ENCODE measurements around the gene PUS7L. TPM values are rescaled to one million over a fixed set of nuclear protein-coding genes. Genes with fewer than 3 reads are reported as not detected.

Gene PUS7L
- total RNA-seq, 2 donors from 2014 or later, result 7.6 to 8.9 TPM

DNA sequence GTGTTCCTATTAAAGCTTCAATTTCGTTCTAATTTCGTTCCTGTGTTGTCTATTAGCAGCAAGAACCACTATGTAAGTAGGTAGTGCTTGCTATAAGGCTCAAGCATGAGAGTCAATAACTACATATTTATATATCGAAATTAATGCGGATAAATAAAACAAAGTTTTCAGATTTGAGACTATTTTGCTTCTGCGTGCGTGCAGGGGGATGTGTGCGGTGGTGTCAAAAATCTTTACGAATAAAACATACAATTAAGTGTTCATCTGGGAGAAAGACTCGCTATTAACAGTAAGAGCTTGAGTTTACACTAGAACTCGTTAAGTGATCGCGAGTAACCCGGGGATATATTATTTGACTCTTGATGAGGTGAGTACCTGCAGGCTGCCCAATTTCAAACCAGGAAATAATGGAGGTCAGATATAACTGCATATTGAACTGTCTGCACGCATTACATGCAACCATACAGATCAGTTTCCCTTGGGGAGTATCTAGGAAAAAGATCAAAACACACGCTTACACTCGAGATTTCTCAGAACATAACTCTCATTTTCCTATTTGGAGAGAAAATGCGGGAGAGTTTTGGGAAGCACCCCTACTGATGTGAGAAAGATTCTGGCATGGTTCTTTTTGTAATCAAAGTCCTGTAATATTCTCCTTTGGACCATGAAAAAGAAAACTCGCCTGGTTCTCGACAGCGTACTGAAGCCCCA lies 46.7 kb upstream of the PUS7L start:
- Histone ChIP-seq H3K36me3 (peaks cover 13% of the 10 kb centered on the region), H3K4me1 (ENCODE audit: control insufficient read depth in 1 of 2, low read depth in 2 of 2) (peaks cover 18 to 30% of the 10 kb centered on the region in 2 donors), H3K27me3 (replicated peaks; ENCODE audit: insufficient read depth) (no peaks in the 10 kb centered on the region), H3K9me3 (no peaks in the 10 kb centered on the region), H3K27ac (peak overlapping the region; percentile 98), H3K4me3 (peak overlapping the region; percentile 98)
- TF ChIP-seq, protein P1, sequence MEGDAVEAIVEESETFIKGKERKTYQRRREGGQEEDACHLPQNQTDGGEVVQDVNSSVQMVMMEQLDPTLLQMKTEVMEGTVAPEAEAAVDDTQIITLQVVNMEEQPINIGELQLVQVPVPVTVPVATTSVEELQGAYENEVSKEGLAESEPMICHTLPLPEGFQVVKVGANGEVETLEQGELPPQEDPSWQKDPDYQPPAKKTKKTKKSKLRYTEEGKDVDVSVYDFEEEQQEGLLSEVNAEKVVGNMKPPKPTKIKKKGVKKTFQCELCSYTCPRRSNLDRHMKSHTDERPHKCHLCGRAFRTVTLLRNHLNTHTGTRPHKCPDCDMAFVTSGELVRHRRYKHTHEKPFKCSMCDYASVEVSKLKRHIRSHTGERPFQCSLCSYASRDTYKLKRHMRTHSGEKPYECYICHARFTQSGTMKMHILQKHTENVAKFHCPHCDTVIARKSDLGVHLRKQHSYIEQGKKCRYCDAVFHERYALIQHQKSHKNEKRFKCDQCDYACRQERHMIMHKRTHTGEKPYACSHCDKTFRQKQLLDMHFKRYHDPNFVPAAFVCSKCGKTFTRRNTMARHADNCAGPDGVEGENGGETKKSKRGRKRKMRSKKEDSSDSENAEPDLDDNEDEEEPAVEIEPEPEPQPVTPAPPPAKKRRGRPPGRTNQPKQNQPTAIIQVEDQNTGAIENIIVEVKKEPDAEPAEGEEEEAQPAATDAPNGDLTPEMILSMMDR (IDR thresholded peaks at IDR 0.05), result no peak
- DNase-seq (ENCODE audit: low spot score) (no peak), ATAC-seq (ENCODE audit: insufficient number of reproducible peaks, low FRiP score, low read depth) (no peak)

DNA sequence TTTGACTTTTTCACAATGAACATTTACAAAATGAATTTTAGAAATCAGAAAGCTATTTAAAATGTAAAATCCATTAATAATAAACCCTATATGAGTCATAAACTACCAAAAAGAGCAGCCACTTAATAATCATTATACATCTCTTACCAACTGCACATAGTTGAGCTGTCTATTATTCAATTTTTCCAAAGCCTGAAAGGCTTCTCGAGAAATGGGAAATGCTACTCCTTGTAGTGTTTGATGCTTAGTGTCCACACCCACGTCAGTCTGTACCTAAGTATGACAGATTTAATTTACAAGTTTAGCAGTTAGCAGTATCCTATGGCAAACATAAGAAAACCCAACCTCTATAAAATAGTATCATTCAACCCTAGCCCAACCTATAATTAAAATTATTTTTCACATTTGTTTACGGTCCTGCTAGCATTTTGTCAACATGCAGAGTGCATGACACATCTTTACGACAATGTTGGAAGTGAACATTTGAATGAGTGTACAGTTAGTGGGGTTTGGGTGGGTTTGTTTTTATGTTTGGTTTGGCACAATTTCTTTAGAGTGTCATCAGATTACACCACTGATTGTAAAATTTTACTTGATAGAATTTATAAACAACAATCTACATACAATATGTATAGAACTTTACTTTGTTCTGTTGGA lies 39.1 kb upstream of the PUS7L start:
- Histone ChIP-seq H3K27me3 (replicated peaks; ENCODE audit: insufficient read depth) (no peaks in the 10 kb centered on the region), H3K4me1 (ENCODE audit: control insufficient read depth in 1 of 2, low read depth in 2 of 2) (peaks cover 0 to 2% of the 10 kb centered on the region in 2 donors), H3K27ac (no peak overlapping the region), H3K9me3 (no peaks in the 10 kb centered on the region), H3K4me3 (no peak overlapping the region), H3K36me3 (peaks cover 28% of the 10 kb centered on the region)
- DNase-seq (ENCODE audit: low spot score), result no peak
- TF ChIP-seq, protein P1 (IDR thresholded peaks at IDR 0.05), result no peak
- no peak for ATAC-seq (ENCODE audit: insufficient number of reproducible peaks, low FRiP score, low read depth)

DNA sequence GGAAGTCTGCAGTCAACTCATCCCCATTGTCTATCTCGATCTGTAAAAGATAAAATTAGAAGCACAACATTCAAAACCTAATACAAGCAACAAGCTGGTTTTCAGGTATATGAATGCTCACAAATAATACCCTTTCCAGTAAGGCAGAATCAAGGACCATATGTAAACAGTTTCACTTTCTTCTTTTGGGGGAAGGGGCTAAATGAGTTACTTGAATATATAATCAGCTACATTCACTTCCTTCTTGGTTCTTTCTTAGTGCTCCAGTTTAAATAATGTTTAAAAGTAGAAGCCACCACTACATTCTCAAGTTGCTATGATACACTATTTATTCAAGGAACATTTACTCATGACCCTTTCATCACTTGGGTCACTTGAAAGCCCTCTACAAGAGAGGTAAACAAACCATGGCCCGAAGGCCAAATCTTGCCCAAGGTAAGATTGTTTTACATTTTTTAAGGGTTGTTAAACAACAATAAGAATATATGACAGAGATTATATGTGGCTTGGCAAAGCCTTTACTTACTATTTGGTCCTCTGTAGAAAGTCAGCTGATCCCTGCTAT lies 37.2 kb upstream of the PUS7L start:
- ATAC-seq (ENCODE audit: insufficient number of reproducible peaks, low FRiP score, low read depth), result no peak
- Histone ChIP-seq H3K27me3 (replicated peaks; ENCODE audit: insufficient read depth) (no peaks in the 10 kb centered on the region), H3K4me1 (ENCODE audit: control insufficient read depth in 1 of 2, low read depth in 2 of 2) (no peaks in the 10 kb centered on the region), H3K4me3 (no peak overlapping the region), H3K9me3 (no peaks in the 10 kb centered on the region), H3K36me3 (peaks cover 20% of the 10 kb centered on the region), H3K27ac (no peak overlapping the region)
- DNase-seq (ENCODE audit: low spot score), result no peak
- TF ChIP-seq, protein P1 (IDR thresholded peaks at IDR 0.05), result no peak

DNA sequence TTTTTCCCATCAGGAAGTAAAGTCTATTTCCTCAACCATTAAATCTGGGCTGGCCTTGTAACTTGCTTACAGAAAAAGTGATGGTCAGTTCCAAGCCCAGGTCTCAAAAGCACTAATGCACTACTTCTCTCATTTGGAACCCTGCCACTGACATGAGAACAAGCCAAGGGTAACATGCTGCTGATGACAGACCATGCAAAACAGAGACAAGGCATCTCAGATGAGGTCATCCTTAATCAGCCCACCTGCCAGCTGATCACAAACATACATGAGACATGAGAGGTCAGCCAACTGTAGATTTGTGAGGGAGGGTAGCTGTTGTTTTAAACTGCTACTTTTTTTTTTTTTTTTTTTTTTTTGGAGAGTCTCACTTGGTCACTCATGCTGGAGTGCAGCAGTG lies 31.4 kb upstream of the PUS7L start:
- no peak overlapping the region for H3K27ac ChIP-seq
- no peak overlapping the region for H3K4me3 ChIP-seq
- DNase-seq (ENCODE audit: low spot score), result no peak
- H3K9me3 ChIP-seq, result no peaks in the 10 kb centered on the region
- H3K36me3 ChIP-seq, result peaks cover 9% of the 10 kb centered on the region
- TF ChIP-seq, protein P1 (IDR thresholded peaks at IDR 0.05), result no peak
- H3K4me1 ChIP-seq (ENCODE audit: control insufficient read depth in 1 of 2, low read depth in 2 of 2), result no peaks in the 10 kb centered on the region
- H3K27me3 ChIP-seq (replicated peaks; ENCODE audit: insufficient read depth), result no peaks in the 10 kb centered on the region
- ATAC-seq (ENCODE audit: insufficient number of reproducible peaks, low FRiP score, low read depth), result no peak

DNA sequence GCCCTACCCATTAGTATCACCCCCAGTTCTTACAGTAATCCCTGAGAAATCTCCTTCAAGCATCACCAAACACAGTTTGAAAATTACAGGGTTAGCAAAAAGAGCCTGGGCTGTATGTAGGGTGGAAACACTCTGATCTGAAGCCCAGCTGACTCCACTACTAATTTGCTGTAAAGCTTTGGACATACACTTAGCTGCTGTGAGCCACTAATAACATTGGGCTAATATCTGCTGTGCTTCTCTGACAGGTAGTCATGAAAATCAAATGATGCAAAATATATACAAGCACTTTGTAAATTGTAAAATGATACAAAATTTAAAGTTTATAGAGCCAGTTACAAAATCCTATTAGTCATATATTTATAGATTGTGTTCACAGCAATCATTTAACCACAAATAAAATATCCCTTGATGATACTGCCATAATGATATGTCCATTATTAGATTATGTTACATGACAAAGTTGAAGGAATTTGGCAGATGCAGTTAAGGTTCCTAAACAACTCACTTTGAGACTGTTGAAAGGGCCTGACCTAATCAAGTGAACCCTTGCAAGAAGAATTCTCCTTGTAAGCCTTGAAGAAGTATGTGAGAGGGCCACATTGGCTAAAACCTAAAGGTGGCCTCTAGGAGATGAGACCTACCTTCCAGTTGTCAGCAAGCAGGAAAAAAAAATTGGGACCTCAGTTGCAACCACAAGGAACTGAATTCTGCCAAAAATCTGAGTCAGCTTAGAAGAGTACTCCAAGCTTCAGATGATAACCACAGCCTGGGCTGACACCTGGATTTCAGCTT lies 28.5 kb upstream of the PUS7L start:
- TF ChIP-seq, protein P1 (IDR thresholded peaks at IDR 0.05), result no peak
- Histone ChIP-seq H3K4me3 (no peak overlapping the region), H3K4me1 (ENCODE audit: control insufficient read depth in 1 of 2, low read depth in 2 of 2) (no peaks in the 10 kb centered on the region), H3K27me3 (replicated peaks; ENCODE audit: insufficient read depth) (no peaks in the 10 kb centered on the region), H3K27ac (no peak overlapping the region), H3K36me3 (peaks cover 11% of the 10 kb centered on the region), H3K9me3 (no peaks in the 10 kb centered on the region)
- DNase-seq (ENCODE audit: low spot score) (no peak), ATAC-seq (ENCODE audit: insufficient number of reproducible peaks, low FRiP score, low read depth) (no peak)
